Progenitor cell of endocrine pancreas (in vitro differentiated cells): ENCODE data around the gene SLC17A9. TPM values are rescaled to one million over a fixed set of nuclear protein-coding genes. Genes with fewer than 3 reads are reported as not detected.

Source experiments
- DNase-seq: peaks from one replicate; pipeline ENCODE4 v3.0.0; 2021; ENCODE audit warnings: low spot score; ENCODE audit not compliant: unreplicated experiment
- H3K27ac Mint-ChIP-seq: 2 replicates; pipeline ENCODE4 v1.8.0; 2021; ENCODE audit warnings: mild to moderate bottlenecking, moderate library complexity, mixed read lengths
- H3K27me3 Mint-ChIP-seq: 2 replicates; pipeline ENCODE4 v1.8.0; 2021; ENCODE audit warnings: mixed read lengths
- H3K36me3 Mint-ChIP-seq: 2 replicates; pipeline ENCODE4 v1.8.0; 2022; ENCODE audit warnings: mixed read lengths; ENCODE audit not compliant: insufficient read depth
- H3K4me1 Mint-ChIP-seq: 2 replicates; pipeline ENCODE4 v1.8.0; 2021; ENCODE audit warnings: low read depth, mixed read lengths
- H3K4me3 Mint-ChIP-seq: 2 replicates; pipeline ENCODE4 v1.8.0; 2021; ENCODE audit warnings: low read depth, mild to moderate bottlenecking, moderate library complexity, mixed read lengths
- H3K9me3 Mint-ChIP-seq: 2 replicates; pipeline ENCODE4 v1.8.0; 2021; ENCODE audit warnings: low read depth, mixed read lengths
- CTCF ChIP-seq: fragments of 200-600 bp; sonication (generic); IDR thresholded peaks from one replicate; pipeline ENCODE4 v1.5.0; 2021; ENCODE audit warnings: antibody characterized with exemption, mild to moderate bottlenecking; ENCODE audit not compliant: unreplicated experiment
- total RNA-seq: library from RNA; stranded (reverse); gene quantifications from 2 replicates; pipeline ENCODE4 v1.2.1, GENCODE V29; 2021

SLC17A9 gene
- total RNA-seq, 1 donor from 2014 or later: 8.0 TPM

- DNase-seq: no peak
- no peak for TF ChIP-seq CTCF
- Mint-ChIP-seq H3K4me3 (no peak overlapping the region), H3K9me3 (peaks cover 12% of the 10 kb centered on the region), H3K36me3 (no peaks in the 10 kb centered on the region), H3K27me3 (peaks cover 65% of the 10 kb centered on the region), H3K27ac (no peak overlapping the region), H3K4me1 (peaks cover 7% of the 10 kb centered on the region)
Observed at GRCh38 chr20:63015662-63016361, 63.3 kb downstream of the SLC17A9 start.

- Mint-ChIP-seq H3K36me3 (no peaks in the 10 kb centered on the region), H3K9me3 (peaks cover 12% of the 10 kb centered on the region), H3K4me3 (no peak overlapping the region), H3K27ac (no peak overlapping the region), H3K27me3 (peaks cover 57% of the 10 kb centered on the region), H3K4me1 (peaks cover 7% of the 10 kb centered on the region)
- DNase-seq: no peak
- TF ChIP-seq CTCF: no peak
Observed at GRCh38 chr20:63016514-63017075, 64.1 kb downstream of the SLC17A9 start.

- no peak for DNase-seq
- no peak for TF ChIP-seq CTCF
- Mint-ChIP-seq H3K36me3 (no peaks in the 10 kb centered on the region), H3K4me3 (no peak overlapping the region), H3K27me3 (peaks cover 52% of the 10 kb centered on the region), H3K27ac (no peak overlapping the region), H3K4me1 (peaks cover 7% of the 10 kb centered on the region), H3K9me3 (peaks cover 12% of the 10 kb centered on the region)
Observed at GRCh38 chr20:63017076-63017825, 64.7 kb downstream of the SLC17A9 start.

GRCh38 chr20:63017826-63018411 is 65.4 kb downstream of the SLC17A9 start:
- Mint-ChIP-seq H3K4me1 (peaks cover 7% of the 10 kb centered on the region), H3K27me3 (peaks cover 46% of the 10 kb centered on the region), H3K4me3 (no peak overlapping the region), H3K36me3 (no peaks in the 10 kb centered on the region), H3K9me3 (peaks cover 12% of the 10 kb centered on the region), H3K27ac (no peak overlapping the region)
- TF ChIP-seq CTCF: no peak
- DNase-seq: no peak

Other genes starting within 250 kb of the SLC17A9 start
- 0.13 TPM in 1 of 2 replicates, not detected in the other for gene NTSR1, start 243.9 kb upstream of the SLC17A9 start, total RNA-seq
- 12.4 and 13.8 TPM in 2 replicates for gene MRGBP, start 156.2 kb upstream of the SLC17A9 start, total RNA-seq
- 29.6 and 31.0 TPM in 2 replicates for gene OGFR, start 147.9 kb upstream of the SLC17A9 start, total RNA-seq
- gene COL9A3, start 135.7 kb upstream of the SLC17A9 start, total RNA-seq: 81.5 and 84.3 TPM in 2 replicates
- gene TCFL5, start 90.9 kb upstream of the SLC17A9 start, total RNA-seq: 7.7 and 7.9 TPM in 2 replicates
- gene DIDO1, start 26.2 kb upstream of the SLC17A9 start, total RNA-seq: 68.2 and 71.2 TPM in 2 replicates
- gene GID8, start 14.6 kb upstream of the SLC17A9 start, total RNA-seq: 66.7 and 71.6 TPM in 2 replicates
- gene BHLHE23, start 54.3 kb downstream of the SLC17A9 start, total RNA-seq: not detected in 2 replicates